ENCODE measurements around the gene FLRT1.

Gene FLRT1

DNA sequence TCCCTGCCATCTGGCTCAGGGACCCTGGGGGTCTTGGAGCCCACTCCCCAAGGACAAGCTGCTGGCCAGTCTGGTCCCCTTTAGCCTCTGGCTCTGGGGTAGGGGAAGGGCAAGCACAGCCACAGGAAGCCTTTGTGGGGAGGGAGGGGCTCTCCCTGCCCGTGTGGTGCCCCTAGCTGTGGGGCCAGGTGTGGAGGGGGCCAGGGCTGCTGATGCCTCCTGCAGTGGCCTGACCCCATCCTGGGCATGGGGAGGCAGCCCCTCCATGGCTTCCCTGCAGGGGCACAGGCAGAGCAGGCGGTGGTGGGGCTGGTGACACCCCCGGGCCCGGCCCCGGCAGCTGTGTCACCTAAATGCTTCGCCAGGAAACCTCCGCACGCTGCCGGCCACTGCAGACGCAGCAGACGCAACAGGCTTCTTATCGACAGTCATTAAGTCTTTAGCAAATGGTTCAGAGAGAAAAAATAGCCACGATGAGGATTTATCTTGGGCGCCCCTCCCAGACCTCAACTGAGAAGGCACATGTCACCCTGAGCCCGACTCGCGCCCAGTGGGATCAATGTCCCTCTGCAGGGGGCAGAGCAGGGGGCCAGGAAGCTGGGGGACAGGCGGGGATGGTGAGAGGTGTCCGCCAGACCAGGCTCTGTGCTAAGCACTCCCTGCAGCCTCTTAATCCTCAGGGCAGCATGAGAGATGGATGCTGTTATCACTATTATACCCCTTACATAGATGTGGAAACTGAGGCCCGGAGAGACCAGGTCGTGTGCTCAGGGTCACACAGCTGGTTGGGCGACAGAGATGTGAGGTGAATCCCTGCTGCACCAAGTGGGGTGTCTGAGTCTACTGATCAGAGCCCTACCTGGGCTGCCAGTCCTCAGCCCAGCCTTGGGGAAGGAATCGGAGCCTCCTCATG, 33.9 kb downstream of the FLRT1 start:
- DNase-seq: no peak

- DNase-seq: no peak
Measured at GRCh38 chr11:64070314-64070681, 34.6 kb downstream of the FLRT1 start.

- no peak for DNase-seq
Measured at GRCh38 chr11:64071849-64072248, 36.1 kb downstream of the FLRT1 start.

GRCh38 chr11:64072403-64072802, 36.7 kb downstream of the FLRT1 start:
- DNase-seq: no peak

DNA sequence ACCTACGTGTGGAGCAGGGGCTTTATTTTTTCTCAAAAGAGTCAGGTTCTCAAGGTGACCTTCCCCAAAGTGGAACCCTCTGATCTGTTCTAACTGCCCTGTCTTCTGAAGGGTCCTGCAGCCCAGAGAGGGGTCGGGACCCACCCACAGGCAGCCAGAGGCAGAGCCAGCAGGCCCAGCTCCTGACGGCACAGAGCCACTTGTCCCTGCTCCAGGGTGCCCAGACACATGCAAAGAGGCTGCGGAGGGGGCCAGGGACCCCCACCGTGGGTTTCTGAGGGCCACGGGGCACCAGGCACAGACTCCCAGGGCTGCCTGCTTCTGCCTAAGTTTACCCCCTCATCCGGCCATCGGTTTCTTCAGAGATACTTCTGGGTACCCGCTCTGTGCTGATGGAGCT, 37.1 kb downstream of the FLRT1 start:
- no peak for DNase-seq

DNA sequence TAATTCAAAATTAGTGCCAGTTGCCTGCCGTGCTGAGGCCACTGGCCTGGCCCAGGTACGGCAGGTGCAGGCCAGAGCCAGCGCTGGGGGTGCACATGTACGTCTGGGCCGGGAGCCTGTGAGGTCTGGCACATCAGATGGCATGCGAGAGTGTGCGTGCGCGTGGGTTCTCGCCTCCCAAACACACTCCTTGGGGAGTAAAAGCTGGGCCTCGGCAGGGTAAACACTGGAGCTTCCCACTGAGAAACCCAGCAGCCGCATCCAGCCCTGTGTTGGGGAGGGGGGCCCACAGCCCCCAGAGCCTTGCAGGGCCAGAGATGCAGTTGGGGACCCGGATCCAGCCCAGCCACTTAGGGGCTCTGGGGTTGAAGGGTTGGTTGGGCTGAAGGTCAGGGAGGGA, 37.8 kb downstream of the FLRT1 start:
- DNase-seq: no peak

- no peak for DNase-seq
Measured at GRCh38 chr11:64074239-64074638, 38.5 kb downstream of the FLRT1 start.

GRCh38 chr11:64076758-64077157, 41.0 kb downstream of the FLRT1 start:
- no peak for DNase-seq

DNA sequence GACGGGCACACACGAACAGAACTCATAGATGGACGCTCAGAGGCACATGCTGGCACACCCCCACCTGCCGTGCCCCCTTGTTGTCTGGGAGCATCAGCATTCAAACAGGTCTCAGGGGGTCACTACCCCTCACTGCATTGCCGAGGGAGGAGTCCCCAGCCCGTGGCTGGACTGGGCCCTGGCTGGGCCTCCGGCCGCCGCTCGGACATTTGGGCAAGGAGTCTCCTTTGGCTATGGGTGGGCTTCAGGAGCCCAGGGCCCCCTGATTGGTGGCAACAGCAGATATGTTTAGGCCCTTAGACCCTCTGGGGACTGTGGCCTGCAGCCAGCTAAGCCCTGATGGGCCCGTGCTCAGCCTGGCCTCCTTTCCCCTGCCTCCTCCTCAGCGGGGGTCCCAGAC, 41.9 kb downstream of the FLRT1 start:
- no peak for DNase-seq

DNA sequence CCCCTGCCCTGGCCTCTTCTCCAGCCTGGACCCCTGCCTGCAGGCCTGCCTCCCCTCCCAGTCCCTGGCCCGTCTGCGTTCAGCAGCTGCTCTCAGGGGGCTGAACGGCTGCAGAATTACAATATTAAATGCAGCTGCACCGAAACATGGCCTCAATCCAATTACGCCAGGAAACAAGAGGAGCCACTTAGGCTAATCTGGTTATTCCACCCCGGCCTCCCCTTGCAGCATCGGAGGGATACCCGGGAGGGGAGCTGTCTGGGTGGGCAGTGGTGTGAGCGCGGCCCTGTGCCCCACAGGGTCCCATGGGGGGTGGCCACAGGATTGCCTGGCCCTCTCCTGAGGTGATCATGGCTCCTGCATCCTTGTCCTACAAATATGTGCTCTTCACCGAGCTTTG, 42.6 kb downstream of the FLRT1 start:
- peak; percentile 74 to 90 for DNase-seq

- no peak for DNase-seq
Measured at GRCh38 chr11:64078905-64079304, 43.2 kb downstream of the FLRT1 start.

- DNase-seq: no peak
Measured at GRCh38 chr11:64080390-64080789, 44.7 kb downstream of the FLRT1 start.

DNA sequence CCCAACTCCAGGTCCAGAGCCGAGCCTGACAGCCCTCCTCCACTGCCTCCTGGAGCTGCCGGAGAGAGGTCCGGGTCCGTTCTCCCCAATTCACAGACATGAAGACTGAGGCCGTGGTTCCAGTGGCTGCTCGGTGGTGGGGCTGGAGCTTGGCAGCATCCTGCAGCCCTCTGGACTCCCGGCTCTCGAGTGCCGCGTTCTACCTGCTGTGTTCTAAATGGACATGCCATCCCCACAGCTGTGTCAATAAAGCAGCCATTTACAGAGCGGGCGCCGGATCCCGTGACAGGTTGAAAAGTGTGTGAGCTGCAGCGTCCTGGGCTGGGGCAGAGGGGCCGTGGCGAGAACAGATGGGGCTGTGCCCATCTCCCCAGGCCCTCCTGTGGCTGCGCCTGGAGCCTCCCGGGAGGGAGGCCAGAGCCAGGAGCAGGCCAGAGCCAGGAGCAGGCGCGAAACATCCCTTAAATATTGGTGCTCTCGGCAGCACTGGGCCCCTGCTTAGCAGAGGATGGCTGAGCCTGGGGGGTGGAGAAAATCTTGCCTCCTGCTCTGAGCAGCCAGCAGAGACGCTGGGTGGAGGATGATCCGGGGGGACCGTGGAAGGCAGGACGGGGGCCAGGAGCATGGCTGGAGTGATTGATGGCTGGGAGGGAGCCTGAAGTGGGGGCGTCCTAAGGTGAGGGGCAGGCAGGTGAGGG, 46.2 kb downstream of the FLRT1 start:
- DNase-seq: no peak

DNA sequence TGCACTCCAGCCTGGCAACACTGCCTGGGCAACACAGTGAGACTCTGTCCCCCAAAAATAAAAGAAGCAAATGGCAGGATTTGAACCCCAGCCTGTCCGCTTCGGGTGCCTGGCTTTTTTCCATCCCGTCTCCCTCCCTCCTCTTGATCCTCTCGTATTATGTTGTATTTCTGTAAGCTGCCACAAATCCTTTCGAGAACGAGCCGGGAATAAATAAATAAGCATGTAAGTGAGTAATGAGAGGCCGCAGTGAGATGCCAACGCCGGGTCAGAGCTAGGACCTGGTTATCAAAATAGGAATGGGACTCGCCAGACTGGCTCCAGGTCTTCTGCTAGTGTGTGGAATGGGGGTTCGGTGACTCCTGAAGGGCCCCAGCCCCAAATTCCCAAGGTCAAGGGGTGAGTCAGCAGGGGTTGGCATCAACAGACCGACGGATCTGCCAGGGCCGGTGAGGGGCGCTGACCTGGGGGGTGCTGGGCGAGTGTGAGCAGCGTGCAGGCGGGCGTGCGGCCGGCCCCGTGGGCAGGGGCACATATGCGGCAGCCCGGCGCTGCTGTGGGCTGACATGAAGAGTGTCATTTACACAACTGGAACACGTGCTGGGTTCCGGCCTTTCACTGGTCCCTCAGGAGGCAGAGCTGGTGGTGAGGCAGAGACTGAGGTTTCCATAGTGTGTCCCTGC, 47.8 kb downstream of the FLRT1 start:
- DNase-seq: no peak

DNA sequence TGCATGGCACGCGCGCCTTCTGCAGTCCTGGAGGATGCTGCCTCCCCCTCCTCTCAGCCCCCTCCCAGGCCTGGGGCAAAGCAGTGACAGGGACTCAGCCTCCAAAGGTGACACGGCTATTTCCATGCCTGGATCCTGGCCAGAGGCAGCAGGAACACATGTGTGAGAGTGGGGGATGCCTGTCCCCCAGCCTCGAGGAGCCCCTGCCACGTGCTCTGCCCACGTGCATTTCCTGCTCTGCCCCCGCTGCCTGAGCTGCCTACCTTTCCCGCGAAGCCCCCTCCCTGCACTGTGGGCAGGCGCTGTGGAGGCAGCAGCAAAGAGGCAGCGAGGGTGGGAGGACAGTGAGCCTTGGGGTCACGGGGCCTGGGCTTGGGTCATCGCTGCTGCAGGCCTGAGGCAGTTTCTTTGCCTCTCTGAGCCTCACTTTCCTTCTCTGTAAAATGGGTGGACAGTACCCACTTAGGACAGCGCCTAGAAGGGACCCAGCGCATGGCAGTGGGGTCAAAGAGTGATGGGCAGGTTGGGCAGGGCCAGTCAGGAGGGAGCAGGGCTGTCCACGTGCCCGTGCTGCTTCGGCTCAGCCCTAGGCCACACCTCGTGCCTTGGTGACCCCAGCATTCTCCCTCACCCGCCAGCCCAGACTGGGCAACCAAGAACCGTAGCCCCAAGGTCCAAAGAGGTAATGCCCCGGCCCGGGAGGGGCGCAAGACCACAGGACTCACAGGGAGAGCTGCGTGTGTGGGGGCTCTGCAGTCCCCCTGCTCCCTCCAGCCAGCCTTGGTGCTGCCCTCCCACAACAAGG, 48.6 kb downstream of the FLRT1 start:
- no peak for DNase-seq

DNA sequence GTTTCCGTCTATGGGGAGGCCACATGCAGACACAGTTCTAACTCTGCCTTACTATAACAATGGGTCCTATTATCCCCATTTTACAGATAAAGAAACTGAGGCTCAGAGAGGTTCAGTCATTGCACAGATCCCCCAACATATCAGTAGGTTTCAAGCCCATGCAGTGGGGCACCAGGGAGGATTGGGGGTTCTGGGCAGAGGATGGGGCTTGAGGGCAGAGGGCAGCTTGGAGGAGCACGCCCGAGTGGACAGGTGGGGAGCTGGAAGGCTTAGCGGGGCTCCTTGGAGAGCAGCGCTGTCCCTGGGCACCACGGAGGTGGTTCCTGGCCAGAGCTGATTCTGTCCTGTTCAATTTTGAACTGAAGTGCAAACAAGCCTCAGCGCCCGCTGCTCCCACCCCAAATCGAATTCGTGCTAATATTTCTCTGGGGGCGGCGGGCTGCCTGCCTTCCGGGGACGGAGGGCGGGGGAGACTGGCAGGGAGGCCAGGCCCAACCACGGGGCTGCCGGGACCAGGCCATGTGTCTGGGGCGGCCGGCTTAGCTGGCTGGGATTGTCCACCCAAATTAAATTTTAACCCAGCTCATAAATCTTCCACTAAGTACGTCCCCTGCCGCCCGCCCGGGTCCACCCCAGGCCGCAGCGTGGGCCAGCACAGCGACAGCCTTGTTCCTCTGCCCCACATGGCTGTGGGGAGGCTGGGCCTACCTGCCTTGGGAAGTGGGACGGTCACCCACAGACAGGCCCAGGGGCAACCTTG, 49.4 kb downstream of the FLRT1 start:
- no peak for DNase-seq

All from NCI-H524 (cell line).